Measurements from ENCODE around the gene TRAM2. TPM values are rescaled to one million over a fixed set of nuclear protein-coding genes. Genes with fewer than 3 reads are reported as not detected.

The TRAM2 gene
- total RNA-seq, 4 donors from 2014 or later = 3.8 to 33.2 (median 17.6) TPM

DNA sequence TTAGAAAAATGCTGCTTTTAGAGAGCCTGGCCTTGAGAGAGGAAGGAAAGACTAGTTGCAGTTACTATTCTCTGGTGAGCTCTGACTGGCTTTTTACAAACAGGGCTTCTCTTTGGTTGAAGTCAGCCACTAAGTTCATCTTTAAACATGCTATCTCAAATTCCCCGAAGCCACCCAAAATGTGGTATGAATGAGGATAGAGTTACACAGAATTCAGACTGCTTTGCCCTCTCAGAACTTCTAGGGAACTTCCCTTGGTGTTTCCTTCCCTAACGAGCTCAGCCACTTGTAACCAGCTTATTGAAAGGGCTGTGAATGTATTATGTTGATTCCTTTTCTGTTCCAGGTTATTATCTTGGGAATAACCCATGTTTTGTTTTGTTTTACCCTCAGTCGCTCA is 83.2 kb downstream of the TRAM2 start:
- no peak for DNase-seq
- H3K4me1 ChIP-seq = no peaks in the 10 kb centered on the region
- no peak for TF ChIP-seq POLR2A (IDR thresholded peaks at IDR 0.05)
- TF ChIP-seq, protein P1, sequence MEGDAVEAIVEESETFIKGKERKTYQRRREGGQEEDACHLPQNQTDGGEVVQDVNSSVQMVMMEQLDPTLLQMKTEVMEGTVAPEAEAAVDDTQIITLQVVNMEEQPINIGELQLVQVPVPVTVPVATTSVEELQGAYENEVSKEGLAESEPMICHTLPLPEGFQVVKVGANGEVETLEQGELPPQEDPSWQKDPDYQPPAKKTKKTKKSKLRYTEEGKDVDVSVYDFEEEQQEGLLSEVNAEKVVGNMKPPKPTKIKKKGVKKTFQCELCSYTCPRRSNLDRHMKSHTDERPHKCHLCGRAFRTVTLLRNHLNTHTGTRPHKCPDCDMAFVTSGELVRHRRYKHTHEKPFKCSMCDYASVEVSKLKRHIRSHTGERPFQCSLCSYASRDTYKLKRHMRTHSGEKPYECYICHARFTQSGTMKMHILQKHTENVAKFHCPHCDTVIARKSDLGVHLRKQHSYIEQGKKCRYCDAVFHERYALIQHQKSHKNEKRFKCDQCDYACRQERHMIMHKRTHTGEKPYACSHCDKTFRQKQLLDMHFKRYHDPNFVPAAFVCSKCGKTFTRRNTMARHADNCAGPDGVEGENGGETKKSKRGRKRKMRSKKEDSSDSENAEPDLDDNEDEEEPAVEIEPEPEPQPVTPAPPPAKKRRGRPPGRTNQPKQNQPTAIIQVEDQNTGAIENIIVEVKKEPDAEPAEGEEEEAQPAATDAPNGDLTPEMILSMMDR (IDR thresholded peaks at IDR 0.05) = no peak
- H3K4me3 ChIP-seq = no peak overlapping the region
- H3K27ac ChIP-seq = no peak overlapping the region
- H3K27me3 ChIP-seq = no peaks in the 10 kb centered on the region
- intact Hi-C loops (cut with DNase I; ENCODE audit: low total_unique reads) = no loop called here
- no peaks in the 10 kb centered on the region for H3K9me3 ChIP-seq
- H3K36me3 ChIP-seq = no peaks in the 10 kb centered on the region

GRCh38 chr6:52491203-52492069 is 85.4 kb downstream of the TRAM2 start:
- no peaks in the 10 kb centered on the region for H3K36me3 ChIP-seq
- no peaks in the 10 kb centered on the region for H3K27me3 ChIP-seq
- H3K27ac ChIP-seq = no peak overlapping the region
- no peaks in the 10 kb centered on the region for H3K9me3 ChIP-seq
- no peak overlapping the region for H3K4me3 ChIP-seq
- no peak for DNase-seq
- H3K4me1 ChIP-seq = no peaks in the 10 kb centered on the region
- intact Hi-C loops (cut with DNase I; ENCODE audit: low total_unique reads) = no loop called here
- TF ChIP-seq POLR2A (IDR thresholded peaks at IDR 0.05) = no peak
- TF ChIP-seq, protein P1 (IDR thresholded peaks at IDR 0.05) = no peak

DNA sequence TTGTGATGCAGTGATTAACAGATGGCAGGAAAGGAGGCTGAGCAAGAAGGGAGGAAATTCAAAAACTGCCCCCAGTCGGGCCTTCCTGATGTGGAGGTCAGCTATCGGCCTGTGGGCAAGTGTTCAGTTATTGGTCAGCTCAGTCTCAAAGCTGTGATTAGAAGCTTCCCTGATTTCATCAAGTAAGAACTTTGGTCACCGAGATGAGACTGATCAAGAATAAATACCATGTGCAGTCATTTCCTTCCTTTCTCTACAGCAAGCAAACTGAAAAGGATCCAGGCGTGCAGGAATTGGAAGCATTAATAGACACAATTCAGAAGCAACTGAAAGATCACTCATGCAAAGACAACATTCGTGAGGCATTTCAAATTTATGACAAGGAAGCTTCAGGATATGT is 87.0 kb downstream of the TRAM2 start:
- intact Hi-C loops (cut with DNase I; ENCODE audit: low total_unique reads) = no loop called here
- no peak overlapping the region for H3K27ac ChIP-seq
- no peaks in the 10 kb centered on the region for H3K27me3 ChIP-seq
- no peaks in the 10 kb centered on the region for H3K9me3 ChIP-seq
- TF ChIP-seq, protein P1 (IDR thresholded peaks at IDR 0.05) = no peak
- TF ChIP-seq POLR2A (IDR thresholded peaks at IDR 0.05) = no peak
- no peaks in the 10 kb centered on the region for H3K4me1 ChIP-seq
- no peak overlapping the region for H3K4me3 ChIP-seq
- no peaks in the 10 kb centered on the region for H3K36me3 ChIP-seq
- no peak for DNase-seq

DNA sequence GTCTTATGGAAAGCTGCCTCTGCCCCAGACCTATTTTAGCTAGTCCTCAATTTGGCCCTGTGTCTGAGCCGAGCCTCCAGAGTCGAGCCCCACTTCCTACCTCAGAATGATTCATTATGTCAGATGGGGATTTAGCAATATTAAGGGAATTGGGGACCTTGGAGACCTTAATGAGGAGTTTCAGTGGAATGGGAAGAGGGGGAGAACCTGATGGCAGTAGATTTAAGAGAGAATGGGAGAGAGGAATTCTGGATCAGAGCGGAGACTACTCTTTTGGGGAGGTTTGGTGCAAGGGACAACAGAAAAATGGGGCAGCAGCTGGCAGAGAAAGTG is 93.2 kb downstream of the TRAM2 start:
- Histone ChIP-seq H3K4me3 (no peak overlapping the region), H3K9me3 (no peaks in the 10 kb centered on the region), H3K27me3 (no peaks in the 10 kb centered on the region), H3K36me3 (no peaks in the 10 kb centered on the region), H3K27ac (no peak overlapping the region), H3K4me1 (no peaks in the 10 kb centered on the region)
- intact Hi-C loops (cut with DNase I; ENCODE audit: low total_unique reads) = no loop called here
- TF ChIP-seq POLR2A (IDR thresholded peaks at IDR 0.05) = no peak
- TF ChIP-seq, protein P1 (IDR thresholded peaks at IDR 0.05) = no peak
- no peak for DNase-seq

GRCh38 chr6:52482903-52483670 is 93.8 kb downstream of the TRAM2 start:
- DNase-seq = no peak
- TF ChIP-seq POLR2A (IDR thresholded peaks at IDR 0.05) = no peak
- TF ChIP-seq, protein P1 (IDR thresholded peaks at IDR 0.05) = no peak
- Histone ChIP-seq H3K27me3 (no peaks in the 10 kb centered on the region), H3K36me3 (no peaks in the 10 kb centered on the region), H3K27ac (no peak overlapping the region), H3K4me3 (no peak overlapping the region), H3K9me3 (no peaks in the 10 kb centered on the region), H3K4me1 (no peaks in the 10 kb centered on the region)
- intact Hi-C loops (cut with DNase I; ENCODE audit: low total_unique reads) = no loop called here
